Cardiac septum (tissue), 1 donor: ENCODE results near the gene ACSS1. TPM values are rescaled to one million over a fixed set of nuclear protein-coding genes. Genes with fewer than 3 reads are reported as not detected.

Experiments
- DNase-seq: peaks from one replicate; pipeline ENCODE4 v3.0.0-alpha.2; 2020; ENCODE audit warnings: low spot score
- intact Hi-C: fragments of 100-400 bp; cut with DNase I; formaldehyde crosslinking; loops from one replicate; pipeline ENCODE4 v1.14.0; 2022
- total RNA-seq: library from RNA; stranded (reverse); fragmentation: NEBNext Ultra II Directional; extraction: Animal tissue kit (Norgen Biotek cat#: 25700); gene quantifications from one replicate; pipeline ENCODE4 v1.2.1, GENCODE V29; 2021
- donor health status: DM: no; HTN: no; CAD: no.

ACSS1 gene
- total RNA-seq, 1 donor from 2014 or later, result 47.6 TPM

DNA sequence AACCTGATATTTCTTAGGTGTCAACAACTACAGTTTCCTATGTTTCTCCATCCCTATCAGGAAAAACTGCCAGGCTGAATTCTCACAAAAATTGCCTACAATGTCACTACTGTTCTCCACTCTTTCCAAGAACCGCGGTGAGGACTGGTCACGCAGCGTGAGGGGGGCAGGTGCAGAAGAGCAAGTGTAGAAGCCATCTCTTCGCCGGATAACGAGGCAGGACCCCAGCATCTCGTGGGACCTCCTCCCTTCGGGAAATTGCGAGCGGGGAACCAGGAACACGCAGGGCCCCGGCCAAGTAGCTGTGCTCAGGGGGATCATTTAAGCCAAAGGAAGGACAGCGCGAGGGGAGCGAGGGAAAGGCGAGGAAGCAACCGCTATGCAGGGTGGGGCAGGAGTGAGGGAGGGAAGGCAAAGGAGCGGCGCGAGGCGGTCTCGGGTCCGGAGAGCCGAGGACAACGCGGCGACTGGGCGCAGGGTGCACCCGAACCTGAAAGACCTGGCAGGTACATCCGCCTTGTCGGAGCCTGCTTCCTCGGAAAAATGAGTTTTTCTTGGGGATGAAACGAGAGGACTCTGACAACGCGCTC is 65.9 kb downstream of the ACSS1 start:
- peak; percentile 76 for DNase-seq

DNA sequence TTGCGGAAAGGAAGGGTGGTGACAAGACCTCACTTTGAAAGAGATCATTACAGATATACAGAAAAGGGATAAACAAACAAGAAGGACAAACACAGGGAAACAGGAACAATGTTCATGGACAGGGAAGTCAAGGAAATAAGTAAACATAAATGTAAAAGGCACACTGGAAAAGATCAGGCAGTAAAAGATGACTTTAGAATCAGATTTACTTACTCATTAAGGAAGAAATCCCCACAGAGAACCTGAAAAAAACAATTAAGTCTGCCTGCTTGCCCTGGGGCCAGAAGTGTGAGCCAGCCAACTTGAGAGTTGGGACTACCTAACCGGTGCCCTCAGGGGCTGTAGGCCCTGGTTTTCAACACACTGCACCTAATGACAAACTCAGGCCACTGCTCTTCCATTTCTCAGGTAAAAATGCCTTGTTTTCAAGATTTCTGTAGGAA is 67.1 kb downstream of the ACSS1 start:
- DNase-seq, result peak; percentile 20
- intact Hi-C loops, result loop anchor here (5.0 kb wide), 1 partner anchor 406 kb away; no protein-coding TSS in a partner anchor

More for the DNA sequence above, 65.9 kb downstream of the ACSS1 start:
- intact Hi-C loops, result loop anchor here (2.0 to 5.0 kb wide), 3 partner anchors 67 to 405 kb away; partner anchors contain the start of gene ACSS1

DNA sequence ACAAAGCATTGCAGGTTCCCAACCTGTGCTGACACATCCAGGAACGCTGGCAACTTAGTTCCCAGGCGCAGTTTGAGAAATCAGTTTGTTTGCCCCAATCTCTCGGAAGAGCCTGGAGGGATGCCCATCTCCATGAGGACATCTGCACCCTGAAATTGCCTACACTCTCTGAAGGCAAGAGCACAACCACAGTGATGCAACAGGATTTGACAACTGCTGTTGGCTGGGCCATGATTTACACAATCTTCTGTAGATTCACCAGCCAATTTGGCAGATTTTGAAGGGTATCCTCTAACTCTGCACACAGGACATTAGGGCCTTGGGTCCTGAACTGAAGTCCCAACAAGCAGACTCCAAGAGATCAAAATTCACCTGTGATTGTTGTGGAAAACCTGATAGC is 68.8 kb downstream of the ACSS1 start:
- DNase-seq, result peak; percentile 43
- intact Hi-C loops, result no loop called here

DNA sequence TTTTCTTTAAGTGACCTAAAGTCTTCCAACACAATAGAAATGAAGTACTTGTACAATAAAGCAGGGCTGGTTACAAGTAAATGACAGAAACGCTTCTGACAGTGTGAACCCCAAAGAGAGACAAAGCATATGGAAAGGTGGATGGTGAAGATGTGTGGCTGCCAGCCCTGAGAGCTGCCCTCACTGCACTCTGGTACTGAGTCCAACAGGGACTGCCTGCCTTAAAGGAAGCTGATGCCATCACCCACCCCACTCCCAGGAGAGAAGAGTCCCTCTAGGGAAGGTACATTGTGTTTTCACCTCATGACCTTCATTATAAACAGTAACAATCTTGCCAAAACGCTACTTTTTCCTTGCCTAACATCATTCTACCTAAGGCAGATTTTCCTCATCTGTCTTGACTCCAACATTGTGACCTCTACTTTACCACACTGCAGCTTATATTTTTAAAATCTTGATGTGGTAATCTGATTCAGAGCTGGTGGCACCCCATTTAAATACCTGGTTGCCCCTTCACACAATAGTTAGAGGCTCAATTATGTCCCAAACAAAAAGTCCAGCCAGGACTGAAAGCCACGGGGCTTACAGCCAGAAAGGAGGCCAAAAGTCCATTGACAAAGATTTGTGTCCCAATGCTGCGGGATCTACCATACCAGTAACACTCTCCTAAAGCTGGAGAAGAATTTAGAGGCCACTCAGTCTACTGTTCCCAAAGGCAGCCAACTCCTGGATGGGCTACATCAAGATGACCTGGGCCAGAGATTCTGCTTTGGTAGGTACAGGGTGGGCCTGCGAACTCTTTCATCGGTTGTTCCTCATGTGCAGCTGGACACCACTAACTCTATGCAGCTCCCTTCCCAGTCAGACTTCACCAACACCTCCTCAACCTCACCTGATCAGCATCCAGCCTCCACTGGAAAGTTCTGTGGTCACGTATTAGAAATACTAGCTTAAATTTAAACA is 69.8 kb downstream of the ACSS1 start:
- peak; percentile 65 for DNase-seq
- intact Hi-C loops, result no loop called here

DNA sequence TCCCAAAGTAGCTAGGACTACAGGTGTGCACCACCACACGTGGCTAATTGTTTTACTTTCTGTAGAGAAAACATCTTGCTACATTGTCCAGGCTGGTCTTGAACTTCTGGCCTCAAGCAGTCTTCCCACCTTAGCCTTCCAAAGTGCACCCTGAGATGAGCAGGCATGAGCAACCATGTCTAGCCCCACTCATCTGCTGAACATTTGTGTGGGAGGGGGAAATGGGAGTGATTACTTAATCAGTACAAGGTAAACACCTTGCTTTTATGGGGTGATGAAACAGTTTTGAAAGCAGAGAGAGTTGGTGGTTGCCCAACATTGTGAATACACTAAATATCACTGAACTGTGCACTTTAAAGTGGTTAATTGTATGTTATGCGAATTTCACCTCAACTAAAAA is 70.7 kb downstream of the ACSS1 start:
- intact Hi-C loops, result no loop called here
- peak; percentile 15 for DNase-seq

DNA sequence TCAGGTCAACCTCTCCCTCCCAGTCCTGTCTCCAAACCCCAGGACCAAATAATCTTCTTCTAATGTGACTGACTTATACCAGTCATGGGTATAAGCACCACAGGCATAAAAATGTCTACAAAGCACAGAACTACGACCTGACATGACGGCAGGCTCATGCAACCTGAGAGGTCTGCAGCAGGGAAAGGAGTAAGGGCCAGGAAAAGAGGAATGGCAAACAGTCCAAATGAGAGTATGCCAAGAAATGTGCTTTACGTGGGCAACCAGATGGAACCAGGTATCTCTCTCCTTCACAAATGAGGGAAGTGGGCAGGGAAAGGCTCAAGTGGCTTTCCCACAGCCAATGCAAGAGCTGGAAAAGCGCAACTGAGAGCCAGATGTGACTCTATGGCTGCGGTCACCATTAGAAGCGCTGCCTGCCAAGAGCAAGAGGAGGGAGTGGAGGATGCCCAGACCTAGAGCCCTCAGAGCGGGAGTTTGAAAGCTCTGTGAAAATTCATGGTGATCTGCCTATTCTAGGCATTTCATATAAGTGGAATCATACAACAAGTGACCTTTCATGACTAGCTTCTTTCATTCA is 71.4 kb downstream of the ACSS1 start:
- DNase-seq, result peak; percentile 38
- intact Hi-C loops, result no loop called here

DNA sequence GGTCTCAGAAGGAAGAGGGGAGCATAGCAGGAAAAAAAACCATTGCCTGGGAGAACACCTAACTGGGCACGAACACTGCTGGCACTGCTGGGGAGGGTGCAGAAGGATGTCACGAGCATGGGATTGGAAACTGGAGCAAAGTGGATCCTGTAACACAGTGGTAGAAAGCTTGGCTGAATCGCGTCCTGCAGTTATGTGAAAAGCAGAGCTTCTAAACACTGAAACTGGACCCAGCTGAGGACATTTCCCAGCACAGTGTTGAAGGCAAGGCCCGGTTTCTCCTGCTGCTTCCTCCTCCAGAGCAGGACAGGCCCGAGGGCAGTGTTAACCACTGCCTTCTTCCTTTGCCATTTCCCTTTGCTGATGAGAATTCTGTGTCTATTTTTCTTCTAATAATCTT is 72.1 kb downstream of the ACSS1 start:
- intact Hi-C loops, result no loop called here
- DNase-seq, result peak; percentile 74

DNA sequence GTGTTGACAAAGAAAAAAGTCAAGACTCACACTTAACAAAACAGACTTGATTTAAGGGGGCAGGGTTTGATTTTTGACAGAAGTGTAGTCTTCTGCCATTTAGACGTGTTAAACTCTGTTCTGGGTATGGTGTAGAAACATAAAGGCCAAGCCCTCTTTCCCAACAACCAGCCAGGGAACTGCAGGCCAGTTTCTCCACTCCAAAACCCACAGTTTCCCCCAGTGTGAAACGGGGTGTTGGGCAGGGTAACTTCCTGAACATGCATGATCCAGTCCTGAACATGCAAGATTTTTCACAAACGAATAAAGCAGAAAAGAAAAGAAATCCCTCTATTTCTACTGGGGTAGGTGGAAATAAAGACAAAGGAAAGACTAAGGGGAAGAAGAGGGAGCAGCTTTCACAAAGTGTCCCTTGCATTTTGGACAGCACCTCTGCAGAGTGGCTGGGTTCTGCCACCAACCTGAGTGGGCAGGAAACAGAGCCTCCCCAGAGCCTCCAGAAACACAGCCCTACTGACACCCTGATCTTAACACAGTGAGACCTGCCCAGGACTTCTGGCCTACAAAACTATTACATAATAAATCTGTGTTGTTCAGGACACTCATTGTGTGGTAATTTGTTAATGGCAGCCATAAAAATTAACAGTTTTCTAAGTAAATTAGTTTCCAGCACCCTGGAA is 72.8 kb downstream of the ACSS1 start:
- DNase-seq, result peak; percentile 76
- intact Hi-C loops, result no loop called here

DNA sequence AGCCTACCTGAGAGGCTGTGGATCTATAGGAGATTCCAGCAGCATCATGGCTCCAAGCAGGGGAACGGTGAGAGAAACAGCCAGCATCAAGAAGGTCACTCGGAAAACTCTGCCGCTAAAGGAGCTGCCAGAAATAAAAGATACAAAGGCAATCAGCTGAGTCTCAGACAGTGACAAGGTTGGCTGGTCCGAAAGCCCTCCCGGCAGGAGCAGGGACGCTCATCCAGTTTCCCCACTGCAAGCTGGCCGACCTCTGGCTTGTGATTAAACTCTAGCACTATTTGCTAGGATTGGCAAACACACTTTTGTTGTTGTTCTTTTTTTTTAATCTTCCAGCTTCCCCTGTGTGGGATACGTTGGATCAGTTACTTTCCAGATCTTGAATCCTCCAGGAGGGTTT is 74.0 kb downstream of the ACSS1 start:
- intact Hi-C loops, result no loop called here
- DNase-seq, result peak; percentile 65

DNA sequence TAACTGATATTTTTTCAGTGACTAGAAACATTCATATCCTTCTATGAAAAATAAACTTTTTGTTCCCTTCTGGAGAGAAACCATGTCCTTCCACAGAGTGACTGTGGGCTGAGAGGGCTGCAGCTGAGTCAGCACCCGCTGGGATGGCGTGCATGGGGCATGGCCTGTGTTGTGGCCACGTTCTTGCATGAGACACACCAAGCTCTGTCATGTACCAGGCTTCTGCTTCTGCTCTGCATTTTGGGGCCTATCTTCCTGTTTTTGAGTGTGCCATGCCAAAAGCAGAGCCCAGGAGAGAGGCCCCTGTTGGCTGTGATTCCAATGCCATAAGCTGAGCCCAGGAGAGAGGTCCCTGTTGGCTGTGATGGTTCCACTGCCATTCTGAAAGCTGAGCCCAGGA is 76.1 kb downstream of the ACSS1 start:
- intact Hi-C loops, result no loop called here
- DNase-seq, result peak; percentile 85

DNA sequence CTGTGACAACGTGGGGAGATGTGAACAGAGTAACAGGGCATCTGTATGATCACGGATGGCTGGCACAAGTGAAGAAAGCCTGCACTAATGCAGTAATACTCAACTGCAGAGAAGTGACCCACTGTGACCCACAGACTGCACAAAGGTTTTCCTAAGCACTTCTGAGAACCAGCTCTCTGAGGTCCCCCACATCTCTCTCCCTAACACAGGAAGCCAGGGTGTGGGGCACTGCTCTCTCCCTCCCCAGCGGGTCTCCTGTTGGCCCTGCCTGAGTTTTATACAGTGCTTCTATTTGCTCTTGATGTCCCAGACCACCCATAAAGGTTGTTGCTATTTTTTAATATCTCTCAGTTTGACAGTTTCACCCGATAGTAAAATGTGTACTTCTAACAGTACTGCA is 76.7 kb downstream of the ACSS1 start:
- DNase-seq, result no peak
- intact Hi-C loops, result no loop called here

DNA sequence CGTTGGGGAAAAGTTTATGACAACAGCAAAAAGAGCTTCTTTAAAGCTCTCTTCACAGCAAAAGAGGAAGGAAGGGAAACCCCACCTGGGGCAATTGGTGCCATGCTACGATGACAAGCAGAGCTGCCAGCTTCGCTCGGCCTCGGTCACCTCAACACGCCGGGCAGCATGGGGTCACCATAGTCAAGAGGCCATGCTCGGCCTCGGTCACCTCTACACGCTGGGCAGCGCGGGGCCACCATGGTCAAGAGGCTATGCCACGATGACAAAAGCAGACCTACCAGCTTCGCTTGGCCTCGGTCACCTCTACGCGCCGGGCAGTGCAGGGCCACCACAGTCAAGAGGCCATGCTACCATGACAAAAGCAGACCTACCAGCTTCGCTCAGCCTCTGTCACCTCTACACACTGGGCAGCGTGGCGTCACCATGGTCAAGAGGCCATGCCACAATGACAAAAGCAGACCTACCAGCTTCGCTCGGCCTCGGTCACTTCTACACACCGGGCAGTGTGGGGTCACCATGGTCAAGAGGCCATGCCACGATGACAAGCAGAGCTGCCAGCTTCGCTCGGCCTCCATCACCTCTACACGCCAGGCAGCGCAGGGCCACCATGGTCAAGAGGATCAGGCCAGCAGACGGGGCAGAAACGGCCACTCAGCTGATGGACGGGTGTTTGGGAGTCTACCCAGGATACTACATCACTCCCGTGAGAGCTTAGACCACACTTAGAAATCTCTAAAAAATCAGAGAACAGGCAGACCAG is 77.5 kb downstream of the ACSS1 start:
- no peak for DNase-seq
- intact Hi-C loops, result no loop called here

DNA sequence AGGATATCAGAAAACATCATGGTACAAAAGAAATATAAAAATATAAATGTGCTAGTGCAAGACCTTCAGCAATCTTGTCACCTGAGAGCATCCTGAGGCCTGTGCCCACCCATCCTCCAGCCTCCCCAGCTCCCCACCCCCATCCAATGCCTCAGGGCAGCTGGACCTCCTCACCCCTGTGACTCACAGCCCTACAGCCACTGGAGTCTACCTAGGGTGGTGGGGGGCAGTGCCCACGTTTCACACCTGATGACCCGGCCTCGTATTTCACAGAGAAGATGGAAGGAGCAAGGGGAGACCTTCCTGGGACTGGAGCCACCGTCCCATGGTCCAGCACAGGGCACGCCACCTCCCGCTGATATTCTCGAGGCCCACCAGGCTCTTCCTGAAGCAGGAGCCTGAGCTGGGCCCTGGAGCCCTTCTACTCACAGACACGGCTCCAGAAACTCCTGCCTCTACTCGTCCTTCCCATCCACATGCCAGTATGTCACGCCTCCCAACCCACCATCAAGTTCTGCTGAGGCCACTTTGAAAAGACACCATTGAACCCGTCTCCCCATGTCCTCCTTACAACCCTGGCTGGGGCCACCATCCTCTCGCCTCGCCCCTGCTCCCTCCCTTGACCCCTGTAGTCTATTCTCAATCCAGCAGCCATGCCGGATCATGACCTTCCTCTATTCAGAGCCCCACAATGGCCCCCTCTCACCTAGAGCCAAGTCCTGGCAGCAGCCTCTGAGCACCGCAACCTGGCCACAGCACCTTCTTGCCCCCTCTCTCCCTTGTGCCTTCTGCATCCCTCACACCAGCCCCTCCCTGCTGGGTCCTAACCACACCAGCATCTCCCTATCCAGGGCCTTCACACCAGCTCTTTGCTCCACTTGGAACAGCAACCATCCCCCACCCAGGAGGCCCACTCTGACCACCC is 78.6 kb downstream of the ACSS1 start:
- DNase-seq, result peak; percentile 70
- intact Hi-C loops, result no loop called here

DNA sequence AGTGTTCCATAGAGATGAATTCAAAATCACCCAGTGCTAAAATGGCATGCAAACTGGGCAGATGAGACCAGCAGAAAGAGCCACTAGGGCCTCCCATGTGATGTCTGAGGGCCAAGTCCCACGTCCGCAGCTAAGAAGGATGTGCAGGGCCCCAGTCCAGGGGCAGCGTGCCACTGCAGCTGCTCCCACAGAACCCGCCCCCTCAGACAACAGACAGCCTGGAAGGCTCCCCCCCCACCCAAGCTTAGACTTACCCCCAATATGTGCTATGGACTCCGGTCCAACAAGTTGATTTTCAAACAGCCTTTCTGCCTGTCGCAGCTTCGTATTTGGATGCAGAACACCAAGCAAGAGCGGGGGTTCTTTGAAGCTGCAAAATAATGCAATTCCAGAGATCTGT is 79.4 kb downstream of the ACSS1 start:
- intact Hi-C loops, result no loop called here
- DNase-seq, result peak; percentile 49

DNA sequence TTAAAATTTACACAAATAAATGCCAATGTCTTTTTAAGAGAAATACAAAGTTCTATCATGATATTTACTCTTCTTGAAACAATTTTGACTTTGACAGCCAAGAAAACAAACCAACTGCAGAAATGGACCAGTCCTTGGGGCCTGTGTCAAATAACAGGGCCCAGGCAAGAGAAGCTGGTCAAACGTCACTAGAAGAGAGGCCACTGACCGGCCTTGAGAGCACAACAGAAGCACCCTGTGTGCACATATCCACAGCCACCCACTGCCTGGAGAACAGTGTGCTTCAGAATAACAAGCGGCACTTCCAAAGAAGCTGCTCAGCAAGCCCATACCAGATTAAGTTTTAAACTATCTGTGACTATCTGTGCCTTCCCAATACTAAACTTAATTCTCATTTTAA is 80.1 kb downstream of the ACSS1 start:
- peak; percentile 20 for DNase-seq
- intact Hi-C loops, result no loop called here

DNA sequence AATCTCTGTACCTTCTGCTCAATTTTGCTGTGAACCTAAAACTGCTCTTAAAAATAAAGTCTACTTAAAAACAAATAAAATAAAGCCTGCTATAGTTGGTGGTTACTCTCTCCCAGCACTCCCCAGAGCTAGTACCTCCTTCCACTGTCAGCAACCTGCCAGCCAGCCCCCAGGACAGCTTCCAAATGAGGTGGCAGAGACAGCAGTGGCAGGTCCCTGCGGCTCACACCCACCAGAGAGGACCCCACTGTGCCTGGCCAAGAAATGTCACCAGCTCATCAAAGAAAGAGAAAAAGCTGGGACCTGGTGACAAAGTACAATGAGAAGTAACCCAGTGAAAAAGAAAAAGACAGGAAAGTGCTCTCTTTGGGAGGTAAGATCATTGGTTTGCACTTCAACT is 80.6 kb downstream of the ACSS1 start:
- DNase-seq, result peak; percentile 27
- intact Hi-C loops, result no loop called here

DNA sequence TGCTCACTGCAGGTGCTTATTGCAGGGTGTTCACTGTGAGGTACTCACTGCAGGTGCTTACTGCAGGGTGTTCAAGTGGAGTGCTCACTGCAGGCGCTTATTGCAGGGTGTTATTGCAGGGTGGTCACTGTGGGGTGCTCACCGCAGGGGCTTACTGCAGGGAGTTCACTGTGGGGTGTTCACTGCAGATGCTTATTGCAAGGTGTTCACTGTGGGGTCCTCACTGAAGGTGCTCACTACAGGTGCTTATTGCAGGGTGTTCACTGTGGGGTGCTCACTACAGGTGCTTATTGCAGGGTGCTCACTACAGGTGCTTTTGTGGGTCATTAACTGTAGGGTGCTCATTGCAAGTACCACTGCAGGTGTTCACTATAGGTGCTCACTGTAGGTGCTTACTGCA is 85.6 kb downstream of the ACSS1 start:
- intact Hi-C loops, result no loop called here
- DNase-seq, result no peak
